Measurements from ENCODE around the gene TMEM167A. TPM values are rescaled to one million over a fixed set of nuclear protein-coding genes. Genes with fewer than 3 reads are reported as not detected.

The TMEM167A gene
- total and polyA plus RNA-seq, 2 experiments from 2014 or later, result 179 to 267 TPM

DNA sequence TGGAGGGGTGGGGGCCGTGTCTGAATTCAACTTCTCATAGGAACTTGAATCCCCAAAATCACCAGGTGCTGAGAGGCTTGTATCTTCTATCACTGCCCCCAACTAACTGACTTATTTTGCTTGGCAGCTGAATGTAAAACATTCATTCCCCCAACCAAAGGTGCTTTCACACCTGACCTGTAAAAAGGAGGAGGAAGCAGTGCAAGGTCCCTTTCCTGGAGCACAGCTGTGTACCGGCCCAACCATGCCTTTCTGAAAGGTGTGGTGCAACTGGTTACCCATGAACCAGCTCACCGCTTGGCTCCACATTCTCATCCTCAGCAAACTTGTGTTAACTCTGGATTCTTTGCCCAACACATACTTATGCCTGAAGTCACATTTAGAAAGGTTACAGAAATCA lies 34.7 kb downstream of the TMEM167A start (continued):
- TF ChIP-seq, protein P1, sequence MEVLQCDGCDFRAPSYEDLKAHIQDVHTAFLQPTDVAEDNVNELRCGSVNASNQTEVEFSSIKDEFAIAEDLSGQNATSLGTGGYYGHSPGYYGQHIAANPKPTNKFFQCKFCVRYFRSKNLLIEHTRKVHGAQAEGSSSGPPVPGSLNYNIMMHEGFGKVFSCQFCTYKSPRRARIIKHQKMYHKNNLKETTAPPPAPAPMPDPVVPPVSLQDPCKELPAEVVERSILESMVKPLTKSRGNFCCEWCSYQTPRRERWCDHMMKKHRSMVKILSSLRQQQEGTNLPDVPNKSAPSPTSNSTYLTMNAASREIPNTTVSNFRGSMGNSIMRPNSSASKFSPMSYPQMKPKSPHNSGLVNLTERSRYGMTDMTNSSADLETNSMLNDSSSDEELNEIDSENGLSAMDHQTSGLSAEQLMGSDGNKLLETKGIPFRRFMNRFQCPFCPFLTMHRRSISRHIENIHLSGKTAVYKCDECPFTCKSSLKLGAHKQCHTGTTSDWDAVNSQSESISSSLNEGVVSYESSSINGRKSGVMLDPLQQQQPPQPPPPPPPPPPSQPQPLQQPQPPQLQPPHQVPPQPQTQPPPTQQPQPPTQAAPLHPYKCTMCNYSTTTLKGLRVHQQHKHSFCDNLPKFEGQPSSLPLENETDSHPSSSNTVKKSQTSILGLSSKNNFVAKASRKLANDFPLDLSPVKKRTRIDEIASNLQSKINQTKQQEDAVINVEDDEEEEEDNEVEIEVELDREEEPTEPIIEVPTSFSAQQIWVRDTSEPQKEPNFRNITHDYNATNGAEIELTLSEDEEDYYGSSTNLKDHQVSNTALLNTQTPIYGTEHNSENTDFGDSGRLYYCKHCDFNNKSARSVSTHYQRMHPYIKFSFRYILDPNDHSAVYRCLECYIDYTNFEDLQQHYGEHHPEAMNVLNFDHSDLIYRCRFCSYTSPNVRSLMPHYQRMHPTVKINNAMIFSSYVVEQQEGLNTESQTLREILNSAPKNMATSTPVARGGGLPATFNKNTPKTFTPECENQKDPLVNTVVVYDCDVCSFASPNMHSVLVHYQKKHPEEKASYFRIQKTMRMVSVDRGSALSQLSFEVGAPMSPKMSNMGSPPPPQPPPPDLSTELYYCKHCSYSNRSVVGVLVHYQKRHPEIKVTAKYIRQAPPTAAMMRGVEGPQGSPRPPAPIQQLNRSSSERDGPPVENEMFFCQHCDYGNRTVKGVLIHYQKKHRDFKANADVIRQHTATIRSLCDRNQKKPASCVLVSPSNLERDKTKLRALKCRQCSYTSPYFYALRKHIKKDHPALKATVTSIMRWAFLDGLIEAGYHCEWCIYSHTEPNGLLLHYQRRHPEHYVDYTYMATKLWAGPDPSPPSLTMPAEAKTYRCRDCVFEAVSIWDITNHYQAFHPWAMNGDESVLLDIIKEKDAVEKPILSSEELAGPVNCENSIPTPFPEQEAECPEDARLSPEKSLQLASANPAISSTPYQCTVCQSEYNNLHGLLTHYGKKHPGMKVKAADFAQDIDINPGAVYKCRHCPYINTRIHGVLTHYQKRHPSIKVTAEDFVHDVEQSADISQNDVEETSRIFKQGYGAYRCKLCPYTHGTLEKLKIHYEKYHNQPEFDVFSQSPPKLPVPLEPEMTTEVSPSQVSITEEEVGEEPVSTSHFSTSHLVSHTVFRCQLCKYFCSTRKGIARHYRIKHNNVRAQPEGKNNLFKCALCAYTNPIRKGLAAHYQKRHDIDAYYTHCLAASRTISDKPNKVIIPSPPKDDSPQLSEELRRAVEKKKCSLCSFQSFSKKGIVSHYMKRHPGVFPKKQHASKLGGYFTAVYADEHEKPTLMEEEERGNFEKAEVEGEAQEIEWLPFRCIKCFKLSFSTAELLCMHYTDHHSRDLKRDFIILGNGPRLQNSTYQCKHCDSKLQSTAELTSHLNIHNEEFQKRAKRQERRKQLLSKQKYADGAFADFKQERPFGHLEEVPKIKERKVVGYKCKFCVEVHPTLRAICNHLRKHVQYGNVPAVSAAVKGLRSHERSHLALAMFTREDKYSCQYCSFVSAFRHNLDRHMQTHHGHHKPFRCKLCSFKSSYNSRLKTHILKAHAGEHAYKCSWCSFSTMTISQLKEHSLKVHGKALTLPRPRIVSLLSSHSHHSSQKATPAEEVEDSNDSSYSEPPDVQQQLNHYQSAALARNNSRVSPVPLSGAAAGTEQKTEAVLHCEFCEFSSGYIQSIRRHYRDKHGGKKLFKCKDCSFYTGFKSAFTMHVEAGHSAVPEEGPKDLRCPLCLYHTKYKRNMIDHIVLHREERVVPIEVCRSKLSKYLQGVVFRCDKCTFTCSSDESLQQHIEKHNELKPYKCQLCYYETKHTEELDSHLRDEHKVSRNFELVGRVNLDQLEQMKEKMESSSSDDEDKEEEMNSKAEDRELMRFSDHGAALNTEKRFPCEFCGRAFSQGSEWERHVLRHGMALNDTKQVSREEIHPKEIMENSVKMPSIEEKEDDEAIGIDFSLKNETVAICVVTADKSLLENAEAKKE (CRISPR knock-in tag; IDR thresholded peaks at IDR 0.05), result no peak

DNA sequence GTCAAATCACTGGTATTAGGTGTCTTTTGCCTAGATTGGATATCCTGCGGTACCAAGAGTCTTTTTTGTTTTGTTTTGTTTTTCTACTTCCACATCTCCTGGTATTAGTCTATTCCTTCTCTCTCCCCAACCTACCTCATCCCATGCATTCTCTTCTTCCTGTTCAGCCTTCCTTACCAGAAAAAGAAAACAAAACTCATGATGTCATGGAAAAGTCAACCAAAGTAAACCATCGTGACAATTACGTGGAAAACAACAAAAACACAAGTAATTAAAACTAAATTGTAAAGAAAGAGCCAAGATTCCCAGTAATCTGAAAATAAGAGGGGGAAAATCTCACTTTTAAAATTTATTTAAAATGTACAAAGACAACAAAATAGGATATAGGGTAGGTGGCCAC lies 38.3 kb downstream of the TMEM167A start:
- no peak overlapping the region for H2AFZ ChIP-seq
- H3K4me3 ChIP-seq, result no peak overlapping the region
- H3K36me3 Mint-ChIP-seq (ENCODE audit: low read depth), result no peaks in the 10 kb centered on the region
- H3K4me1 Mint-ChIP-seq, result peaks cover 37% of the 10 kb centered on the region
- H3K4me2 ChIP-seq, result no peak overlapping the region
- no peaks in the 10 kb centered on the region for H3K9me3 Mint-ChIP-seq
- H4K20me1 ChIP-seq (replicated peaks; ENCODE audit: insufficient read depth), result no peaks in the 10 kb centered on the region
- no peak overlapping the region for H3K27ac Mint-ChIP-seq
- ATAC-seq (no peak), DNase-seq (ENCODE audit: low spot score) (no peak)
- no peaks in the 10 kb centered on the region for H3K9me2 ChIP-seq (ENCODE audit: insufficient read depth)
- H3K27me3 Mint-ChIP-seq (ENCODE audit: insufficient read depth, low read depth, poor library complexity), result peaks cover 2% of the 10 kb centered on the region
- H3K27ac ChIP-seq (ENCODE audit: low read depth), result no peak overlapping the region
- no peaks in the 10 kb centered on the region for H3K36me3 ChIP-seq (ENCODE audit: insufficient read depth)
- no peaks in the 10 kb centered on the region for H3K79me2 ChIP-seq (replicated peaks; ENCODE audit: insufficient read depth)
- H3K4me1 ChIP-seq (ENCODE audit: insufficient read depth), result peaks cover 19% of the 10 kb centered on the region
- no peaks in the 10 kb centered on the region for H3F3A ChIP-seq (replicated peaks; ENCODE audit: low read depth)
- H3K4me3 Mint-ChIP-seq, result no peak overlapping the region
- H3K27me3 ChIP-seq (ENCODE audit: insufficient read depth), result no peaks in the 10 kb centered on the region
- TF ChIP-seq EZH2phosphoT487 (IDR thresholded peaks at IDR 0.05; ENCODE audit: unreplicated experiment) (no peak), EZH2 (IDR thresholded peaks at IDR 0.05; ENCODE audit: low read depth, unreplicated experiment) (no peak), CREB1 (CRISPR knock-in tag; IDR thresholded peaks at IDR 0.05; ENCODE audit: low read depth) (no peak), NANOG (IDR thresholded peaks at IDR 0.05; ENCODE audit: borderline replicate concordance) (no peak)
- TF ChIP-seq, protein P2, sequence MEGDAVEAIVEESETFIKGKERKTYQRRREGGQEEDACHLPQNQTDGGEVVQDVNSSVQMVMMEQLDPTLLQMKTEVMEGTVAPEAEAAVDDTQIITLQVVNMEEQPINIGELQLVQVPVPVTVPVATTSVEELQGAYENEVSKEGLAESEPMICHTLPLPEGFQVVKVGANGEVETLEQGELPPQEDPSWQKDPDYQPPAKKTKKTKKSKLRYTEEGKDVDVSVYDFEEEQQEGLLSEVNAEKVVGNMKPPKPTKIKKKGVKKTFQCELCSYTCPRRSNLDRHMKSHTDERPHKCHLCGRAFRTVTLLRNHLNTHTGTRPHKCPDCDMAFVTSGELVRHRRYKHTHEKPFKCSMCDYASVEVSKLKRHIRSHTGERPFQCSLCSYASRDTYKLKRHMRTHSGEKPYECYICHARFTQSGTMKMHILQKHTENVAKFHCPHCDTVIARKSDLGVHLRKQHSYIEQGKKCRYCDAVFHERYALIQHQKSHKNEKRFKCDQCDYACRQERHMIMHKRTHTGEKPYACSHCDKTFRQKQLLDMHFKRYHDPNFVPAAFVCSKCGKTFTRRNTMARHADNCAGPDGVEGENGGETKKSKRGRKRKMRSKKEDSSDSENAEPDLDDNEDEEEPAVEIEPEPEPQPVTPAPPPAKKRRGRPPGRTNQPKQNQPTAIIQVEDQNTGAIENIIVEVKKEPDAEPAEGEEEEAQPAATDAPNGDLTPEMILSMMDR (conservative IDR thresholded peaks at IDR 0.05; ENCODE audit: low read depth in 2 of 2), result no peak
- TF ChIP-seq, protein P1 (CRISPR knock-in tag; IDR thresholded peaks at IDR 0.05), result no peak

Data from GM23338 (cell line).